IgD-negative memory B cell (primary cell): ENCODE data around the gene GLI3. TPM values are rescaled to one million over a fixed set of nuclear protein-coding genes. Genes with fewer than 3 reads are reported as not detected.

Experiments used
- H3K27ac Mint-ChIP-seq, 3 donors: one replicate each; pipeline ENCODE4 v1.8.0; 2020 to 2022; ENCODE audit warnings: mild to moderate bottlenecking in 3 of 3, mixed read lengths in 3 of 3, moderate library complexity in 1 of 3
- H3K27me3 Mint-ChIP-seq: one replicate; pipeline ENCODE4 v1.8.0; 2021; ENCODE audit warnings: mixed read lengths
- H3K36me3 Mint-ChIP-seq: one replicate; pipeline ENCODE4 v1.8.0; 2020; ENCODE audit warnings: mild to moderate bottlenecking, mixed read lengths
- H3K4me1 Mint-ChIP-seq, 3 donors: one replicate each; pipeline ENCODE4 v1.8.0; 2020 to 2022; ENCODE audit warnings: mixed read lengths in 3 of 3, mild to moderate bottlenecking in 1 of 3
- H3K4me3 Mint-ChIP-seq, 4 donors: one replicate each; pipeline ENCODE4 v1.8.0; 2020 to 2022; ENCODE audit warnings: mild to moderate bottlenecking in 4 of 4, mixed read lengths in 4 of 4, moderate library complexity in 3 of 4
- H3K9me3 Mint-ChIP-seq, 3 donors: one replicate each; pipeline ENCODE4 v1.8.0; 2020 to 2021; ENCODE audit warnings: mixed read lengths in 3 of 3, mild to moderate bottlenecking in 1 of 3
- polyA plus RNA-seq: library from polyadenylated mRNA; unstranded; fragments of 300-500 nt; fragmentation: Illumina TruSeq; gene quantifications from one replicate; pipeline ENCODE4 v1.2.3, GENCODE V29; 2021

Gene GLI3
- polyA plus RNA-seq, 1 donor from 2014 or later = not detected

GRCh38 chr7:42227936-42228591 is 8.9 kb downstream of the GLI3 start:
- peaks cover 2 to 7% (median 5%) of the 10 kb centered on the region in 3 donors for H3K4me1 Mint-ChIP-seq
- peaks cover 2% of the 10 kb centered on the region for H3K36me3 Mint-ChIP-seq
- H3K27ac Mint-ChIP-seq = no peak overlapping the region
- H3K9me3 Mint-ChIP-seq = no peaks in the 10 kb centered on the region
- H3K4me3 Mint-ChIP-seq = peak overlapping the region in 2 of 4 donors; percentile 17 to 34
- peaks cover 40% of the 10 kb centered on the region for H3K27me3 Mint-ChIP-seq

GRCh38 chr7:42227541-42227935 is 9.5 kb downstream of the GLI3 start:
- Mint-ChIP-seq H3K4me1 (peaks cover 2 to 7% (median 5%) of the 10 kb centered on the region in 3 donors), H3K27me3 (peaks cover 37% of the 10 kb centered on the region), H3K4me3 (peak overlapping the region in 2 of 4 donors; percentile 27 to 34)

GRCh38 chr7:42227021-42227420 is 10.0 kb downstream of the GLI3 start:
- Mint-ChIP-seq H3K36me3 (peaks cover 2% of the 10 kb centered on the region), H3K27ac (no peak overlapping the region), H3K4me3 (no peak overlapping the region), H3K27me3 (peaks cover 35% of the 10 kb centered on the region), H3K4me1 (peaks cover 2 to 7% (median 5%) of the 10 kb centered on the region in 3 donors), H3K9me3 (no peaks in the 10 kb centered on the region)

More at GRCh38 chr7:42227541-42227935, 9.5 kb downstream of the GLI3 start:
- H3K36me3 Mint-ChIP-seq = peaks cover 2% of the 10 kb centered on the region
- H3K9me3 Mint-ChIP-seq = no peaks in the 10 kb centered on the region
- no peak overlapping the region for H3K27ac Mint-ChIP-seq

GRCh38 chr7:42226354-42226941 is 10.6 kb downstream of the GLI3 start:
- Mint-ChIP-seq H3K9me3 (no peaks in the 10 kb centered on the region), H3K36me3 (peaks cover 2% of the 10 kb centered on the region), H3K27ac (no peak overlapping the region), H3K4me1 (peaks cover 2 to 7% (median 5%) of the 10 kb centered on the region in 3 donors), H3K4me3 (no peak overlapping the region), H3K27me3 (peaks cover 35% of the 10 kb centered on the region)

- Mint-ChIP-seq H3K27me3 (peaks cover 28% of the 10 kb centered on the region), H3K4me3 (no peak overlapping the region), H3K9me3 (no peaks in the 10 kb centered on the region), H3K36me3 (peaks cover 2% of the 10 kb centered on the region), H3K27ac (no peak overlapping the region), H3K4me1 (peaks cover 2 to 7% (median 5%) of the 10 kb centered on the region in 3 donors)
Observed at GRCh38 chr7:42224391-42225003, 12.5 kb downstream of the GLI3 start.

GRCh38 chr7:42222891-42223290 is 14.1 kb downstream of the GLI3 start:
- no peaks in the 10 kb centered on the region for H3K9me3 Mint-ChIP-seq
- H3K4me3 Mint-ChIP-seq = no peak overlapping the region
- H3K4me1 Mint-ChIP-seq = peaks cover 2 to 7% (median 5%) of the 10 kb centered on the region in 3 donors
- peaks cover 2% of the 10 kb centered on the region for H3K36me3 Mint-ChIP-seq
- H3K27me3 Mint-ChIP-seq = peaks cover 21% of the 10 kb centered on the region
- no peak overlapping the region for H3K27ac Mint-ChIP-seq

GRCh38 chr7:42222125-42222524 is 14.9 kb downstream of the GLI3 start:
- Mint-ChIP-seq H3K27me3 (peaks cover 14% of the 10 kb centered on the region), H3K4me1 (peaks cover 0 to 2% (median 0%) of the 10 kb centered on the region in 3 donors), H3K4me3 (no peak overlapping the region), H3K9me3 (no peaks in the 10 kb centered on the region), H3K27ac (no peak overlapping the region), H3K36me3 (peaks cover 2% of the 10 kb centered on the region)

GRCh38 chr7:42221304-42221703 is 15.7 kb downstream of the GLI3 start:
- Mint-ChIP-seq H3K4me3 (no peak overlapping the region), H3K36me3 (peaks cover 2% of the 10 kb centered on the region), H3K27ac (no peak overlapping the region), H3K4me1 (no peaks in the 10 kb centered on the region), H3K9me3 (no peaks in the 10 kb centered on the region), H3K27me3 (peaks cover 9% of the 10 kb centered on the region)

- H3K27ac Mint-ChIP-seq = no peak overlapping the region
- H3K27me3 Mint-ChIP-seq = peaks cover 1% of the 10 kb centered on the region
- H3K4me3 Mint-ChIP-seq = no peak overlapping the region
- H3K9me3 Mint-ChIP-seq = no peaks in the 10 kb centered on the region
- H3K36me3 Mint-ChIP-seq = no peaks in the 10 kb centered on the region
- no peaks in the 10 kb centered on the region for H3K4me1 Mint-ChIP-seq
Observed at GRCh38 chr7:42219447-42219846, 17.6 kb downstream of the GLI3 start.

GRCh38 chr7:42218248-42218647 is 18.8 kb downstream of the GLI3 start:
- Mint-ChIP-seq H3K4me3 (no peak overlapping the region), H3K4me1 (no peaks in the 10 kb centered on the region), H3K27ac (no peak overlapping the region), H3K36me3 (no peaks in the 10 kb centered on the region), H3K27me3 (peaks cover 1% of the 10 kb centered on the region), H3K9me3 (no peaks in the 10 kb centered on the region)

GRCh38 chr7:42217548-42217947 is 19.5 kb downstream of the GLI3 start:
- Mint-ChIP-seq H3K9me3 (no peaks in the 10 kb centered on the region), H3K36me3 (no peaks in the 10 kb centered on the region), H3K27me3 (peaks cover 1% of the 10 kb centered on the region), H3K4me1 (no peaks in the 10 kb centered on the region), H3K27ac (no peak overlapping the region), H3K4me3 (no peak overlapping the region)

- H3K36me3 Mint-ChIP-seq = no peaks in the 10 kb centered on the region
- H3K9me3 Mint-ChIP-seq = no peaks in the 10 kb centered on the region
- no peak overlapping the region for H3K27ac Mint-ChIP-seq
- H3K4me1 Mint-ChIP-seq = no peaks in the 10 kb centered on the region
- no peak overlapping the region for H3K4me3 Mint-ChIP-seq
- peaks cover 1% of the 10 kb centered on the region for H3K27me3 Mint-ChIP-seq
Observed at GRCh38 chr7:42217053-42217452, 20.0 kb downstream of the GLI3 start.

- H3K4me3 Mint-ChIP-seq = no peak overlapping the region
- H3K27me3 Mint-ChIP-seq = peaks cover 1% of the 10 kb centered on the region
- no peak overlapping the region for H3K27ac Mint-ChIP-seq
- H3K36me3 Mint-ChIP-seq = no peaks in the 10 kb centered on the region
- no peaks in the 10 kb centered on the region for H3K4me1 Mint-ChIP-seq
- H3K9me3 Mint-ChIP-seq = no peaks in the 10 kb centered on the region
Observed at GRCh38 chr7:42214060-42214679, 22.8 kb downstream of the GLI3 start.

- Mint-ChIP-seq H3K4me3 (no peak overlapping the region), H3K27ac (no peak overlapping the region), H3K36me3 (no peaks in the 10 kb centered on the region), H3K9me3 (no peaks in the 10 kb centered on the region), H3K4me1 (no peaks in the 10 kb centered on the region), H3K27me3 (peaks cover under 1% of the 10 kb centered on the region)
Observed at GRCh38 chr7:42213093-42213492, 23.9 kb downstream of the GLI3 start.

GRCh38 chr7:42212541-42213090 is 24.4 kb downstream of the GLI3 start:
- H3K27ac Mint-ChIP-seq = no peak overlapping the region
- no peak overlapping the region for H3K4me3 Mint-ChIP-seq
- no peaks in the 10 kb centered on the region for H3K36me3 Mint-ChIP-seq
- H3K9me3 Mint-ChIP-seq = no peaks in the 10 kb centered on the region
- no peaks in the 10 kb centered on the region for H3K27me3 Mint-ChIP-seq
- no peaks in the 10 kb centered on the region for H3K4me1 Mint-ChIP-seq
